ENCODE data around the gene IKZF2.

DNA sequence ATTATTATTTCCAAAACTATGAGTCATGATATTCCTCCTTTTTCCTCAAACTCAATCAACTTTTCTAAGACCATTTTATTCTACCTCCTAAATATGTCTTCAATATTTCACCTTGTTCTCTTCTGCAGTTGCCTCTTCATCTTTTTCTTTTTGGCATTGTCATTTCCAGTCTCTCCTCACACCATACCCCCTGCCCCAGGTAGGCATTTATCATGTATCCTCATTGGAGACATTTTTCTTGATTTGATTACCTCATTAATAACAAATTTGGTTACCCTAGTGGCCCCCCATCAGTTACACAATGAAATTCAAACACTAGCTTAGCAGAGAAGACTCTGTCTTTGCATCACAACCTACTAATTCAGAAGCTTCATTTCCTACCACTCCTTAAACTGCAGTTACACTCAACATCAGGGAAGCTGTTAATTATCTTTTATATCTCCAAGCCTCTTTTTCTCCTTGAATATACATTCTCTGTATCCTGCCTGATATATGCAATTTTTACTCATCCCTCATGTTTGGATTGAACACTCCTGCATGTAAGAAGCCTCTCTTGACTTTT, 133.0 kb downstream of the IKZF2 start:
- no peak for TF ChIP-seq EZH2phosphoT487 (IDR thresholded peaks at IDR 0.05; ENCODE audit: borderline replicate concordance)
- TF ChIP-seq, protein P1, sequence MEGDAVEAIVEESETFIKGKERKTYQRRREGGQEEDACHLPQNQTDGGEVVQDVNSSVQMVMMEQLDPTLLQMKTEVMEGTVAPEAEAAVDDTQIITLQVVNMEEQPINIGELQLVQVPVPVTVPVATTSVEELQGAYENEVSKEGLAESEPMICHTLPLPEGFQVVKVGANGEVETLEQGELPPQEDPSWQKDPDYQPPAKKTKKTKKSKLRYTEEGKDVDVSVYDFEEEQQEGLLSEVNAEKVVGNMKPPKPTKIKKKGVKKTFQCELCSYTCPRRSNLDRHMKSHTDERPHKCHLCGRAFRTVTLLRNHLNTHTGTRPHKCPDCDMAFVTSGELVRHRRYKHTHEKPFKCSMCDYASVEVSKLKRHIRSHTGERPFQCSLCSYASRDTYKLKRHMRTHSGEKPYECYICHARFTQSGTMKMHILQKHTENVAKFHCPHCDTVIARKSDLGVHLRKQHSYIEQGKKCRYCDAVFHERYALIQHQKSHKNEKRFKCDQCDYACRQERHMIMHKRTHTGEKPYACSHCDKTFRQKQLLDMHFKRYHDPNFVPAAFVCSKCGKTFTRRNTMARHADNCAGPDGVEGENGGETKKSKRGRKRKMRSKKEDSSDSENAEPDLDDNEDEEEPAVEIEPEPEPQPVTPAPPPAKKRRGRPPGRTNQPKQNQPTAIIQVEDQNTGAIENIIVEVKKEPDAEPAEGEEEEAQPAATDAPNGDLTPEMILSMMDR (conservative IDR thresholded peaks at IDR 0.05; ENCODE audit: low read length), result no peak
